PC-3 (cell line): ENCODE data around the gene SERPINA9. TPM values are rescaled to one million over a fixed set of nuclear protein-coding genes. Genes with fewer than 3 reads are reported as not detected.

Experiments used
- ATAC-seq: fragments of 200-7000 bp; cut with Tn5 transposase; 2 replicates; pipeline ENCODE4 v1.9.1; 2020; ENCODE audit warnings: mild to moderate bottlenecking, moderate library complexity
- BruUV-seq: library from RNA; stranded (reverse); fragments of 400-500 nt; replicated peaks from 2 replicates; lab custom pipeline; 2021; lab: Mats Ljungman, UMichigan
- CTCF ChIA-PET: fragments of 300-600 bp; sonication (Branson Sonifier 250); formaldehyde crosslinking; loops from one replicate; lab custom pipeline; 2022; ENCODE audit warnings: antibody characterized with exemption; lab: Charles Lee
- POLR2A ChIA-PET: fragments of 300-600 bp; sonication (Branson Sonifier 250); formaldehyde crosslinking; loops from one replicate; lab custom pipeline; 2022; ENCODE audit warnings: antibody characterized with exemption; ENCODE audit not compliant: unreplicated experiment; lab: Charles Lee
- DNase-seq: peaks from one replicate; pipeline ENCODE4 v3.0.0-alpha.2; 2015
- H2AFZ ChIP-seq: fragments of 300-600 bp; sonication (generic); 2 replicates; pipeline ENCODE4 v1.6.0; 2016; ENCODE audit warnings: antibody characterized with exemption, low read length
- H3F3A ChIP-seq: fragments of 300-600 bp; sonication (generic); one replicate; pipeline ENCODE4 v1.6.0; 2017; ENCODE audit warnings: antibody characterized with exemption, low read length, control low read depth, mild to moderate bottlenecking; ENCODE audit not compliant: unreplicated experiment
- H3K27ac ChIP-seq: fragments of 300-600 bp; sonication (generic); 2 replicates; pipeline ENCODE4 v1.5.1; 2016; ENCODE audit warnings: mild to moderate bottlenecking, low read length
- H3K27me3 ChIP-seq: fragments of 300-600 bp; sonication (generic); 2 replicates; pipeline ENCODE4 v1.6.1; 2016; ENCODE audit warnings: low read length, mixed read lengths
- H3K36me3 ChIP-seq: fragments of 300-600 bp; sonication (generic); 2 replicates; pipeline ENCODE4 v1.6.1; 2016; ENCODE audit warnings: low read depth, mixed run types, low read length, mixed read lengths
- H3K4me1 ChIP-seq: fragments of 300-600 bp; sonication (generic); 2 replicates; pipeline ENCODE4 v1.5.1; 2016; ENCODE audit warnings: low read length; ENCODE audit not compliant: insufficient read depth
- H3K4me2 ChIP-seq: fragments of 300-600 bp; sonication (generic); 2 replicates; pipeline ENCODE4 v1.6.0; 2016; ENCODE audit warnings: low read length
- H3K4me3 ChIP-seq: fragments of 300-600 bp; sonication (generic); 2 replicates; pipeline ENCODE4 v1.5.1; 2016; ENCODE audit warnings: mild to moderate bottlenecking, low read length, mixed read lengths
- H3K79me2 ChIP-seq: fragments of 300-600 bp; sonication (generic); 2 replicates; pipeline ENCODE4 v1.6.1; 2017; ENCODE audit warnings: low read length, mixed read lengths
- H3K9ac ChIP-seq: fragments of 300-600 bp; sonication (generic); 2 replicates; pipeline ENCODE4 v1.6.0; 2016; ENCODE audit warnings: mild to moderate bottlenecking, low read length
- H3K9me2 ChIP-seq: fragments of 300-600 bp; sonication (generic); replicated peaks from 2 replicates; pipeline ENCODE4 v1.6.1; 2016; ENCODE audit warnings: mixed run types, low read length, mixed read lengths
- H3K9me3 ChIP-seq: fragments of 300-600 bp; sonication (generic); 2 replicates; pipeline ENCODE4 v1.6.1; 2016; ENCODE audit warnings: low read length, mixed read lengths
- H4K20me1 ChIP-seq: fragments of 300-600 bp; sonication (generic); 2 replicates; pipeline ENCODE4 v1.6.1; 2016; ENCODE audit warnings: low read length, mixed read lengths
- CTCF ChIP-seq: fragments of 300-600 bp; sonication (generic); conservative IDR thresholded peaks from 2 replicates; pipeline ENCODE4 v1.5.1; 2017; ENCODE audit warnings: antibody characterized with exemption, low read depth, mild to moderate bottlenecking, low read length
- EZH2 ChIP-seq: fragments of 300-600 bp; sonication (generic); IDR thresholded peaks from one replicate; pipeline ENCODE4 v1.6.1; 2017; ENCODE audit warnings: antibody characterized with exemption, mild to moderate bottlenecking, low read length; ENCODE audit not compliant: unreplicated experiment
- EZH2phosphoT487 ChIP-seq: fragments of 300-600 bp; sonication (generic); IDR thresholded peaks from 2 replicates; pipeline ENCODE4 v1.6.1; 2018; ENCODE audit warnings: mild to moderate bottlenecking, antibody characterized with exemption, low read length, borderline replicate concordance
- intact Hi-C: fragments of 100-400 bp; cut with micrococcal nuclease; formaldehyde crosslinking; loops from 2 replicates; pipeline ENCODE4 v1.9.0; 2023
- total RNA-seq: library from RNA; depleted of rRNA; stranded (reverse); fragments of >200 nt; gene quantifications from 2 replicates; pipeline ENCODE4 v1.2.3, GENCODE V29; 2014

The SERPINA9 gene
- total RNA-seq, 1 experiment from 2014 or later = not detected

- Histone ChIP-seq H3K9ac (no peak overlapping the region), H3K4me1 (no peaks in the 10 kb centered on the region), H3K27ac (no peak overlapping the region), H3K79me2 (no peaks in the 10 kb centered on the region), H3K4me2 (no peak overlapping the region), H3F3A (no peaks in the 10 kb centered on the region), H3K9me3 (no peaks in the 10 kb centered on the region), H3K9me2 (no peaks in the 10 kb centered on the region), H2AFZ (no peak overlapping the region), H3K4me3 (no peak overlapping the region), H3K36me3 (no peaks in the 10 kb centered on the region), H3K27me3 (no peaks in the 10 kb centered on the region), H4K20me1 (no peaks in the 10 kb centered on the region)
- no peak for ATAC-seq
- POLR2A ChIA-PET = no interaction called here
- BruUV-seq = no TSS peak
- CTCF ChIA-PET = no interaction called here
- intact Hi-C loops = no loop called here
- no peak for TF ChIP-seq EZH2
- no peak for DNase-seq
These were observed 14.3 kb downstream of the SERPINA9 start for GRCh38 chr14:94461526-94462218.

GRCh38 chr14:94460631-94461416, 15.2 kb downstream of the SERPINA9 start:
- Histone ChIP-seq H3K36me3 (no peaks in the 10 kb centered on the region), H2AFZ (no peak overlapping the region), H3K4me3 (no peak overlapping the region), H3K9me3 (no peaks in the 10 kb centered on the region), H3K4me2 (no peak overlapping the region), H3K27ac (no peak overlapping the region), H3K27me3 (no peaks in the 10 kb centered on the region), H3K4me1 (no peaks in the 10 kb centered on the region), H3F3A (no peaks in the 10 kb centered on the region), H3K9ac (no peak overlapping the region), H3K79me2 (no peaks in the 10 kb centered on the region), H3K9me2 (no peaks in the 10 kb centered on the region), H4K20me1 (no peaks in the 10 kb centered on the region)
- ChIA-PET POLR2A (no interaction called here), CTCF (no interaction called here)
- no peak for DNase-seq
- ATAC-seq = no peak
- TF ChIP-seq EZH2phosphoT487 (no peak), CTCF (no peak), EZH2 (no peak)
- intact Hi-C loops = no loop called here
- no TSS peak for BruUV-seq

- H3K4me2 ChIP-seq = no peak overlapping the region
- H3K9me2 ChIP-seq = no peaks in the 10 kb centered on the region
- H3K79me2 ChIP-seq = no peaks in the 10 kb centered on the region
- TF ChIP-seq EZH2 (no peak), EZH2phosphoT487 (no peak)
- H3K27ac ChIP-seq = no peak overlapping the region
- H3K9ac ChIP-seq = no peak overlapping the region
- H3F3A ChIP-seq = no peaks in the 10 kb centered on the region
- no peaks in the 10 kb centered on the region for H3K4me1 ChIP-seq
- no peak overlapping the region for H3K4me3 ChIP-seq
- H3K9me3 ChIP-seq = no peaks in the 10 kb centered on the region
- no peak overlapping the region for H2AFZ ChIP-seq
- ChIA-PET POLR2A (interaction anchor here (0.6 kb wide), 1 partner anchor 14 kb away, joined by 6 read pairs; no protein-coding TSS in a partner anchor), CTCF (no interaction called here)
- no peaks in the 10 kb centered on the region for H3K36me3 ChIP-seq
- no peaks in the 10 kb centered on the region for H4K20me1 ChIP-seq
- ATAC-seq (no peak), DNase-seq (no peak)
- intact Hi-C loops = no loop called here
- BruUV-seq = no TSS peak
- no peaks in the 10 kb centered on the region for H3K27me3 ChIP-seq
These were observed 17.3 kb downstream of the SERPINA9 start for GRCh38 chr14:94458558-94459205.
